ENCODE data around the gene ALS2. TPM values are rescaled to one million over a fixed set of nuclear protein-coding genes. Genes with fewer than 3 reads are reported as not detected.
A peak's percentile ranks its signal among the peaks of the same experiment; 100 is the strongest.

The ALS2 gene
- total and polyA plus RNA-seq, 9 donors = 6.1 to 18.5 (median 15.0) TPM

GRCh38 chr2:201781557-201782051, 871 bp upstream of the ALS2 start:
- H3K27me3 ChIP-seq = no peaks in the 10 kb centered on the region
- peak overlapping the region; percentile 70 for H3K4me3 ChIP-seq
- peaks cover 2% of the 10 kb centered on the region for H3K4me1 ChIP-seq (ENCODE audit: insufficient read depth)
- WGBS, 3 donors = 0 to 2% (median 1%) methylated on average over 15 of the region's 15 CpGs
- intact Hi-C loops (cut with DNase I) = no loop called here
- peak in 4 of 5 donors; percentile 20 to 52 (median 44) for DNase-seq
- H3K9me3 ChIP-seq = no peaks in the 10 kb centered on the region
- H3K36me3 ChIP-seq = no peaks in the 10 kb centered on the region
- no peak for TF ChIP-seq CTCF (IDR thresholded peaks at IDR 0.05)
- no peak for TF ChIP-seq POLR2A (IDR thresholded peaks at IDR 0.05)
- no peak for TF ChIP-seq EP300 (IDR thresholded peaks at IDR 0.05)
- no peak overlapping the region for H3K27ac ChIP-seq

- TF ChIP-seq EP300 (IDR thresholded peaks at IDR 0.05) (no peak), CTCF (IDR thresholded peaks at IDR 0.05) (no peak), POLR2A (IDR thresholded peaks at IDR 0.05) (no peak)
- peak overlapping the region; percentile 15 to 77 for H3K27ac ChIP-seq
- DNase-seq = no peak
- H3K9me3 ChIP-seq = no peaks in the 10 kb centered on the region
- 4 to 5% (median 5%) methylated on average over 21 to 22 of the region's 22 CpGs for WGBS, 3 donors
- intact Hi-C loops (cut with DNase I) = no loop called here
- H3K36me3 ChIP-seq = no peaks in the 10 kb centered on the region
- H3K4me1 ChIP-seq (ENCODE audit: insufficient read depth) = peaks cover 2% of the 10 kb centered on the region
- H3K27me3 ChIP-seq = no peaks in the 10 kb centered on the region
- peak overlapping the region; percentile 70 for H3K4me3 ChIP-seq
Measured at GRCh38 chr2:201779901-201780673, 646 bp downstream of the ALS2 start.

GRCh38 chr2:201777869-201778268, 2.9 kb downstream of the ALS2 start:
- Histone ChIP-seq H3K36me3 (no peaks in the 10 kb centered on the region), H3K27me3 (no peaks in the 10 kb centered on the region), H3K4me1 (ENCODE audit: insufficient read depth) (peaks cover 2% of the 10 kb centered on the region), H3K9me3 (no peaks in the 10 kb centered on the region), H3K4me3 (no peak overlapping the region), H3K27ac (no peak overlapping the region)
- no peak for DNase-seq
- no peak for TF ChIP-seq POLR2A (IDR thresholded peaks at IDR 0.05)
- TF ChIP-seq EP300 (IDR thresholded peaks at IDR 0.05) = no peak
- no peak for TF ChIP-seq CTCF (IDR thresholded peaks at IDR 0.05)
- intact Hi-C loops (cut with DNase I) = no loop called here

- intact Hi-C loops (cut with DNase I) = no loop called here
- H3K27me3 ChIP-seq = no peaks in the 10 kb centered on the region
- no peak overlapping the region for H3K27ac ChIP-seq
- no peaks in the 10 kb centered on the region for H3K36me3 ChIP-seq
- peaks cover 2% of the 10 kb centered on the region for H3K4me1 ChIP-seq (ENCODE audit: insufficient read depth)
- no peak for TF ChIP-seq CTCF (IDR thresholded peaks at IDR 0.05)
- no peak for TF ChIP-seq EP300 (IDR thresholded peaks at IDR 0.05)
- no peak for TF ChIP-seq POLR2A (IDR thresholded peaks at IDR 0.05)
- H3K4me3 ChIP-seq = no peak overlapping the region
- no peaks in the 10 kb centered on the region for H3K9me3 ChIP-seq
- DNase-seq = no peak
Measured at GRCh38 chr2:201777043-201777442, 3.7 kb downstream of the ALS2 start.

Measured in ovary (tissue), 9 donors.